ENCODE measurements around the gene SMARCC2. TPM values are rescaled to one million over a fixed set of nuclear protein-coding genes. Genes with fewer than 3 reads are reported as not detected.
A peak's percentile ranks its signal among the peaks of the same experiment; 100 is the strongest.

The SMARCC2 gene
- total and polyA plus RNA-seq, 9 of the 15 experiments (the other 6 are each of a cell fraction or from before 2014, with no cell fraction given), result 11.9 to 86.0 (median 36.6) TPM

DNA sequence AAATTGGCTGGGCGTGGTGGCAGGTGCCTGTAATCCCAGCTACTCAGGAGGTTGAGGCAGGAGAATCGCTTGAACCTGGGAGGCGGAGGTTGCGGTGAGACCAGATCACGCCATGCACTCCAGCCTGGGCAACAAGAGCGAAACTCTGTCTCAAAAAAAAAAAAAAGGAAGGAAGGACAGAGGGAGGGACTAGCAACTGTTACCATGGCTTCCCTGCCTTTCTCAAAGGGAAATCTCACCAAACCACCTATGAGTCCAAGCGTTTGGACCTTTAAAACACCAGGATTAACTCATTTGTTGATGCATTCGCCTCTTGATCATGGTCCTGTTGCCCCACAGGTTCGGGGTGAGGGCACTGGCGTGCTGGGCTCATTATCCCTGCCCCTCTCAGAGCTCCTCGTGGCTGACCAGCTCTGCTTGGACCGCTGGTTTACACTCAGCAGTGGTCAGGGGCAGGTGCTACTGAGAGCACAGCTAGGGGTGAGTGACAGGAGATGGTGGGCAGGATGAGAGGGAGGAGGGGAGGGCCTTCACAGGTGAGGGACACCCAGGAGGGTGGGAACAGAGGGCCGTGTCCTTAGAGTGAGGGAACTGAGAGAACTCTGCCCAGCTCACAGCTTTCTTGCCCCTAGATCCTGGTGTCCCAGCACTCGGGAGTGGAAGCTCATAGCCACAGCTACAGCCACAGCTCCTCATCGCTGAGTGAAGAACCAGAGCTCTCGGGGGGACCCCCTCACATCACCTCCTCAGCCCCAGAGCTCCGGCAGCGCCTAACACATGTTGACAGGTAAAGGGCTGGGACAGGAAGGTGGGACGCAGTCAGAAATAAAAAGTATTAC, 47.1 kb downstream of the SMARCC2 start:
- ChIA-PET POLR2A (interaction anchor here (0.7 to 2.0 kb wide), 8 partner anchors 8 to 24 kb away, joined by 3 to 10 read pairs (median 3); partner anchors contain the start of genes MYL6B and ZC3H10), CTCF (ENCODE audit: low intra/inter-chr PET ratio) (no interaction called here)
- H3K4me3 ChIP-seq, result no peak overlapping the region
- no peaks in the 10 kb centered on the region for H3K9me1 ChIP-seq (ENCODE audit: control insufficient read depth, insufficient read depth, low read length)
- DNase-seq (ENCODE audit: extremely low read depth in 1 of 4, low spot score in 3 of 4) (no peak), ATAC-seq (no peak), FAIRE-seq (no peak)
- 91% methylated on average over 14 of the region's 19 CpGs for WGBS (ENCODE audit: insufficient coverage, low coverage, missing lambda C conversion rate)
- H2AFZ ChIP-seq (ENCODE audit: low read depth, low read length), result no peak overlapping the region
- H3K4me2 ChIP-seq (ENCODE audit: insufficient read depth, low read length), result no peak overlapping the region
- no TSS peak for BruUV-seq (replicated peaks)
- H3K4me1 ChIP-seq (replicated peaks in 1 of 2; ENCODE audit: control insufficient read depth in 2 of 2, insufficient read depth in 2 of 2, low read length in 2 of 2), result peaks cover 2 to 4% of the 10 kb centered on the region in 2 experiments; a peak in 2 of 5 replicates
- H4K20me1 ChIP-seq (replicated peaks; ENCODE audit: control insufficient read depth, insufficient read depth, low read length), result 0 out of 2 replicates have a peak, but pooled peaks cover 3% of the 10 kb centered on the region
- TF ChIP-seq ZNF212 (CRISPR knock-in tag; IDR thresholded peaks at IDR 0.05), result no peak
- TF ChIP-seq, protein P1, sequence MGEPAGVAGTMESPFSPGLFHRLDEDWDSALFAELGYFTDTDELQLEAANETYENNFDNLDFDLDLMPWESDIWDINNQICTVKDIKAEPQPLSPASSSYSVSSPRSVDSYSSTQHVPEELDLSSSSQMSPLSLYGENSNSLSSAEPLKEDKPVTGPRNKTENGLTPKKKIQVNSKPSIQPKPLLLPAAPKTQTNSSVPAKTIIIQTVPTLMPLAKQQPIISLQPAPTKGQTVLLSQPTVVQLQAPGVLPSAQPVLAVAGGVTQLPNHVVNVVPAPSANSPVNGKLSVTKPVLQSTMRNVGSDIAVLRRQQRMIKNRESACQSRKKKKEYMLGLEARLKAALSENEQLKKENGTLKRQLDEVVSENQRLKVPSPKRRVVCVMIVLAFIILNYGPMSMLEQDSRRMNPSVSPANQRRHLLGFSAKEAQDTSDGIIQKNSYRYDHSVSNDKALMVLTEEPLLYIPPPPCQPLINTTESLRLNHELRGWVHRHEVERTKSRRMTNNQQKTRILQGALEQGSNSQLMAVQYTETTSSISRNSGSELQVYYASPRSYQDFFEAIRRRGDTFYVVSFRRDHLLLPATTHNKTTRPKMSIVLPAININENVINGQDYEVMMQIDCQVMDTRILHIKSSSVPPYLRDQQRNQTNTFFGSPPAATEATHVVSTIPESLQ (CRISPR knock-in tag; IDR thresholded peaks at IDR 0.05), result no peak
- TF ChIP-seq, protein P2, sequence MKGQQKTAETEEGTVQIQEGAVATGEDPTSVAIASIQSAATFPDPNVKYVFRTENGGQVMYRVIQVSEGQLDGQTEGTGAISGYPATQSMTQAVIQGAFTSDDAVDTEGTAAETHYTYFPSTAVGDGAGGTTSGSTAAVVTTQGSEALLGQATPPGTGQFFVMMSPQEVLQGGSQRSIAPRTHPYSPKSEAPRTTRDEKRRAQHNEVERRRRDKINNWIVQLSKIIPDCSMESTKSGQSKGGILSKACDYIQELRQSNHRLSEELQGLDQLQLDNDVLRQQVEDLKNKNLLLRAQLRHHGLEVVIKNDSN (CRISPR knock-in tag; IDR thresholded peaks at IDR 0.05), result no peak
- no peak for TF ChIP-seq KDM2B (CRISPR knock-in tag; IDR thresholded peaks at IDR 0.05)
- peak; percentile 69 for TF ChIP-seq RBFOX2 (IDR thresholded peaks at IDR 0.05; ENCODE audit: low read depth, low read length)
- no peak for TF ChIP-seq ELF2 (CRISPR knock-in tag; IDR thresholded peaks at IDR 0.05)
- peak; percentile 19; the same call in 1 of the 2 replicates for TF ChIP-seq RFX1 (IDR thresholded peaks at IDR 0.05)
- TF ChIP-seq POLR2A (conservative IDR thresholded peaks at IDR 0.05), result 0 out of 2 replicates have a peak, but pooled peaks have one; percentile 17
- no peak for TF ChIP-seq YBX1 (IDR thresholded peaks at IDR 0.05)
- TF ChIP-seq, protein P3, sequence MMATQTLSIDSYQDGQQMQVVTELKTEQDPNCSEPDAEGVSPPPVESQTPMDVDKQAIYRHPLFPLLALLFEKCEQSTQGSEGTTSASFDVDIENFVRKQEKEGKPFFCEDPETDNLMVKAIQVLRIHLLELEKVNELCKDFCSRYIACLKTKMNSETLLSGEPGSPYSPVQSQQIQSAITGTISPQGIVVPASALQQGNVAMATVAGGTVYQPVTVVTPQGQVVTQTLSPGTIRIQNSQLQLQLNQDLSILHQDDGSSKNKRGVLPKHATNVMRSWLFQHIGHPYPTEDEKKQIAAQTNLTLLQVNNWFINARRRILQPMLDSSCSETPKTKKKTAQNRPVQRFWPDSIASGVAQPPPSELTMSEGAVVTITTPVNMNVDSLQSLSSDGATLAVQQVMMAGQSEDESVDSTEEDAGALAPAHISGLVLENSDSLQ (IDR thresholded peaks at IDR 0.05), result 0 out of 2 replicates have a peak, but pooled peaks have one; percentile 16
- TF ChIP-seq POLR2G (IDR thresholded peaks at IDR 0.05; ENCODE audit: low read depth, low read length), result peak; percentile 57
- no peak for TF ChIP-seq WHSC1 (IDR thresholded peaks at IDR 0.05; ENCODE audit: low read length)
- no peaks in the 10 kb centered on the region for H3K9me3 ChIP-seq (replicated peaks; ENCODE audit: control insufficient read depth, insufficient read depth, low read depth, low read length)
- no peaks in the 10 kb centered on the region for H3K27me3 ChIP-seq (ENCODE audit: control insufficient read depth in 2 of 2, insufficient read depth in 2 of 2, low read length in 2 of 2)
- intact Hi-C loops (cut with micrococcal nuclease) (no loop called here), in situ Hi-C loops (cut with MboI) (no loop called here)
- H3K9ac ChIP-seq (ENCODE audit: insufficient read depth in 1 of 2, low read depth in 2 of 2, low read length in 2 of 2), result peak overlapping the region in 1 of 2 experiments; percentile 43; a peak in 1 of 4 replicates
- H3K36me3 ChIP-seq (ENCODE audit: control insufficient read depth, insufficient read depth, low read length), result peaks cover 78% of the 10 kb centered on the region
- no peak overlapping the region for H3K27ac ChIP-seq (ENCODE audit: extremely low read depth, low read depth, low read length)
- H3K79me2 ChIP-seq (ENCODE audit: control insufficient read depth, insufficient read depth, low read length), result no peaks in the 10 kb centered on the region

Measured in K562 (cell line).